ENCODE data around the gene RAC3. TPM values are rescaled to one million over a fixed set of nuclear protein-coding genes. Genes with fewer than 3 reads are reported as not detected.

Gene RAC3
- total and polyA plus RNA-seq, 7 donors = 0.60 to 11.8 (median 2.8) TPM

DNA sequence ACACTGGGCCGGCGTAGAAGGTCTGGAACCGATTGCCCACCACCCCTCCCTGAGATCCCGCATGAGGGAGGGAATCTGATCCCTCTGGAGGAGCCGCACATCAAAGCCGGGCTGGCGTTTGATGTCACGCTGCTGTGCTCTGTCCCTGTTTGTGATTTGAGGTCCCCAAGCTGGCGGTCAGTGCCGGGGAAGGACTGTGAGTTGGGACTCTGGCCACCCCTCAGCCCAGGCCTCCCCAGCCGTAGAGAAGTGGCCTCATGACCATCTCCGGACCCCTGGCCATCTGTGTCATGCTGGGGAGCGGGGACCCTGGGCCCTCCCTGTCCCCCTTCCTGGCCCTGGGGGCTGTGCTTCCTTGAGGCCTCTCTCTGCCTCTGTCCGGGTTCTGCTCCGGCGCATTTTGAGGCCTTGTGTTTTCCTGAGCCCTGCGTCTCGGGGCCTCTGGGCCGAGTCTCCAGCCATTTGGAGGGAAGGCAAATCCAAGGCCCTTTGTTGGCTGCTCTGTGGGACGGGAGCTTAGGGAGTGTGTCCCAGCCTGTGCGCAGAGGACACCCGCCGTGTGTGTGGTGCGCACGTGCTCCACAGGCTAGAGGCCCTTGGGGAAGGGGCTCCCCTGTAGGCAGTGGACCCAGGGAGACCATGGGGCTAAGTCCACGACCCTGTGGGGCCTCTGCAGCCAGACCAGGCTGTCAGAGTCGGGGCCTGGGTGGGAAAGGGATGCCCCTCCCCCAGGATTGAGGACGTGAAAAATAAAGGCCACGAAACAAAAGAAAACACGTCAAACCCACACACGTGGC, 39.0 kb upstream of the RAC3 start:
- Histone ChIP-seq H3K27ac (peak overlapping the region; percentile 52 to 79 (median 76)), H3K4me3 (peak overlapping the region in 3 of 4 donors; percentile 18 to 38 (median 30)), H3K4me1 (peaks cover 0 to 27% (median 19%) of the 10 kb centered on the region in 4 donors), H3K27me3 (no peaks in the 10 kb centered on the region), H3K9me3 (no peaks in the 10 kb centered on the region), H3K36me3 (peaks cover 0 to 9% (median 0%) of the 10 kb centered on the region in 4 donors)
- DNase-seq = no peak
- intact Hi-C loops (cut with DNase I) = no loop called here
- 72 to 84% methylated on average over 31 of the region's 31 CpGs for WGBS, 2 donors
- TF ChIP-seq CTCF (IDR thresholded peaks at IDR 0.05) (no peak), POLR2AphosphoS5 (IDR thresholded peaks at IDR 0.05) (no peak), EP300 (IDR thresholded peaks at IDR 0.05) (no peak)

- peaks cover 0 to 9% (median 0%) of the 10 kb centered on the region in 4 donors for H3K36me3 ChIP-seq
- no peak overlapping the region for H3K4me3 ChIP-seq
- WGBS, 2 donors = 94 to 95% methylated on average over 37 of the region's 37 CpGs
- DNase-seq = no peak
- no peaks in the 10 kb centered on the region for H3K9me3 ChIP-seq
- no peaks in the 10 kb centered on the region for H3K27me3 ChIP-seq
- H3K4me1 ChIP-seq = peaks cover 0 to 27% (median 19%) of the 10 kb centered on the region in 4 donors
- no peak overlapping the region for H3K27ac ChIP-seq
- intact Hi-C loops (cut with DNase I) = no loop called here
- no peak for TF ChIP-seq POLR2A (IDR thresholded peaks at IDR 0.05)
- no peak for TF ChIP-seq POLR2AphosphoS5 (IDR thresholded peaks at IDR 0.05)
- no peak for TF ChIP-seq EP300 (IDR thresholded peaks at IDR 0.05)
- no peak for TF ChIP-seq CTCF (IDR thresholded peaks at IDR 0.05)
These were observed 37.5 kb upstream of the RAC3 start for GRCh38 chr17:81993729-81994592.

DNA sequence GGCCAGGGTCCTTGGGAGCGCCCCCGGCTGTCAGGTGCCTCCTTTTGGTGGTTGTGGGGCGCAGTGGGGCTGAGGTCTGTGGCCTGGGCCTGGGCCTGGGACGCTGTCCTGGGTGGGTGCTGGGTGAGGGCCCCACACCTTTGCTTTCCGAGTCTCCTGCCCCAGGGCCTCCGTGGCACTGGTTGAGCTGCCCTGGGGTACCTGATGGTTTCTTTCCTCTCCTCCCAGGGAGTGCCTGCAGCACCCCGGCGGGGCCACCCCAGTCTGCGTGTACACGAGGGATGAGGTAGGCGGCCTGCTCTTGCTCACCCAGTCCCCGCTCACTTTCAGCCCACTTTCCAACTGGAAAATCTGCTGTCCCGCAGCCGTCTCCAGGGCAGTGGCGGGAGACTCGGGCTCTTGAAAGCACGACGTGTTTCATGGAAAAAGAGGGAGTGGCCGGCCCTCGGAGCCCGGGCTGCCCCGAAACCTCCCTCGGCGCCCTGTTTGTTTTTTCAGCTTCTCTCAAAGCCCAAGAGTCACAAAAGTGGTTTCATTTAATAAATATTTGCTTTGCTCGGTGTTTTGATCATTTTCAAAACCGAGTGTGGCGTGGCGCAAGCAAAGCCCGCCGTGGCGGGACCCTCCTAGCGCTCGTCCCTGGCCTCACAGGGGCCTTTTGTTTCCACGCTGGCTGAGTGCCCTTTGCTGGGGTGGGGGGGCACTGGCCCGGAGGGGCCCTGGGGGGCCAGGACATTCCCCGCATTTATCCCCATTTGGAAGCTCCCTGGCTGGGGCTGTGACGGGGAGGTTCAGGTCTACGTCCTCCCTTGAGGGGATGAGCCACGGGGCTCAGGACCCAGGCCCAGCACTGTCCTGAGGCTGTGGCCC, 36.6 kb upstream of the RAC3 start:
- Histone ChIP-seq H3K4me3 (no peak overlapping the region), H3K36me3 (peaks cover 0 to 9% (median 0%) of the 10 kb centered on the region in 4 donors), H3K27ac (no peak overlapping the region), H3K27me3 (no peaks in the 10 kb centered on the region), H3K4me1 (peaks cover 0 to 27% (median 19%) of the 10 kb centered on the region in 4 donors), H3K9me3 (no peaks in the 10 kb centered on the region)
- intact Hi-C loops (cut with DNase I) = no loop called here
- DNase-seq = no peak
- TF ChIP-seq POLR2A (IDR thresholded peaks at IDR 0.05) (no peak), POLR2AphosphoS5 (IDR thresholded peaks at IDR 0.05) (no peak), CTCF (IDR thresholded peaks at IDR 0.05) (no peak), EP300 (IDR thresholded peaks at IDR 0.05) (no peak)
- WGBS, 2 donors = 92 to 93% methylated on average over 39 of the region's 39 CpGs

- no peaks in the 10 kb centered on the region for H3K27me3 ChIP-seq
- no peak for TF ChIP-seq POLR2AphosphoS5 (IDR thresholded peaks at IDR 0.05)
- no peak for TF ChIP-seq CTCF (IDR thresholded peaks at IDR 0.05)
- no peak for TF ChIP-seq POLR2A (IDR thresholded peaks at IDR 0.05)
- TF ChIP-seq EP300 (IDR thresholded peaks at IDR 0.05) = no peak
- peaks cover 0 to 27% (median 19%) of the 10 kb centered on the region in 4 donors for H3K4me1 ChIP-seq
- no peak for DNase-seq
- no peak overlapping the region for H3K27ac ChIP-seq
- peaks cover 0 to 9% (median 0%) of the 10 kb centered on the region in 4 donors for H3K36me3 ChIP-seq
- intact Hi-C loops (cut with DNase I) = no loop called here
- no peaks in the 10 kb centered on the region for H3K9me3 ChIP-seq
- 96% methylated on average over 29 of the region's 29 CpGs for WGBS, 2 donors
- H3K4me3 ChIP-seq = no peak overlapping the region
These were observed 35.8 kb upstream of the RAC3 start for GRCh38 chr17:81995463-81996231.

All from sigmoid colon (tissue), 7 donors.